ENCODE results near the gene SCRN1. TPM values are rescaled to one million over a fixed set of nuclear protein-coding genes. Genes with fewer than 3 reads are reported as not detected.

Gene SCRN1
- total RNA-seq, 2 donors from 2014 or later = 20.2 to 33.3 TPM

DNA sequence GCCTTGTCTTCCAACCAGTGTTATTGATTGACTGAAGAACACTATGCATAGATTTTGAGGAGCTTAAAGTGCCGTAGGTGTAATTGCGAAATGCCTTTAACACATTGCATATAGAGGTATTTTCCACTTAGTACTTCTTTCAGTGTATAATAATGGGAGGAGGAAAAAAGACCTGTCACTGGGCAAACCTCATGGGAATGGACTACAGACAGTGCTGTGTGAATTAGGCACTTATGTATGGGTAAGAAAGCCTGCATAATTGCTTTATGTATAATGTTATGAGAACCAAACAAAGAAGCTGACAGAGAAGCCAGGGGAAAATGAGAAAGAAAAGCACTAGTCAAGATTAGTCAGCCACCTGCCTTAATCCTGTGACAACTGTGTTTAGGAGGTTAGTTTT is 12.4 kb upstream of the SCRN1 start:
- Histone ChIP-seq H3K9me3 (peaks cover 0 to 2% of the 10 kb centered on the region in 2 donors), H3K27ac (no peak overlapping the region), H3K36me3 (no peaks in the 10 kb centered on the region), H3K4me1 (no peaks in the 10 kb centered on the region), H3K27me3 (no peaks in the 10 kb centered on the region), H3K4me3 (no peak overlapping the region)
- DNase-seq (ENCODE audit: low spot score) = no peak
- TF ChIP-seq, protein P1, sequence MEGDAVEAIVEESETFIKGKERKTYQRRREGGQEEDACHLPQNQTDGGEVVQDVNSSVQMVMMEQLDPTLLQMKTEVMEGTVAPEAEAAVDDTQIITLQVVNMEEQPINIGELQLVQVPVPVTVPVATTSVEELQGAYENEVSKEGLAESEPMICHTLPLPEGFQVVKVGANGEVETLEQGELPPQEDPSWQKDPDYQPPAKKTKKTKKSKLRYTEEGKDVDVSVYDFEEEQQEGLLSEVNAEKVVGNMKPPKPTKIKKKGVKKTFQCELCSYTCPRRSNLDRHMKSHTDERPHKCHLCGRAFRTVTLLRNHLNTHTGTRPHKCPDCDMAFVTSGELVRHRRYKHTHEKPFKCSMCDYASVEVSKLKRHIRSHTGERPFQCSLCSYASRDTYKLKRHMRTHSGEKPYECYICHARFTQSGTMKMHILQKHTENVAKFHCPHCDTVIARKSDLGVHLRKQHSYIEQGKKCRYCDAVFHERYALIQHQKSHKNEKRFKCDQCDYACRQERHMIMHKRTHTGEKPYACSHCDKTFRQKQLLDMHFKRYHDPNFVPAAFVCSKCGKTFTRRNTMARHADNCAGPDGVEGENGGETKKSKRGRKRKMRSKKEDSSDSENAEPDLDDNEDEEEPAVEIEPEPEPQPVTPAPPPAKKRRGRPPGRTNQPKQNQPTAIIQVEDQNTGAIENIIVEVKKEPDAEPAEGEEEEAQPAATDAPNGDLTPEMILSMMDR (IDR thresholded peaks at IDR 0.05) = no peak

DNA sequence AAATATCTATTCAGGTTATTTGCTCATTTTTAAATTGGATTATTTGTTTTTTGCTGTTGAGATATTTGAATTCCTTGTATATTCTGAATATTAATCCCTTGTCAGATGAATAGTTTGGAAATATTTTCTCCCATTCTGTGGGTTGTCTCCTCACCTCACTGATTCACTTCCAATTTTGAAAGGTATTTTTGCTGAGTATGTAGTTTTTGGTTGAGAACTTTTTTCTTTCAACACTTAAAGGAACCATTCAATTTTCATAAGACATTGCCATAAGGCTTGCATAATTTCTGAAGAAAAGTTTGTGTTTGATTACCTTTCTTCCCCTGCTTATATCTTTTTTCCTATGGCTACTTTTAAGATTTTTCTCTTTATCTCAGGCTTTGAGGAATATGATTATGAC is 8.9 kb upstream of the SCRN1 start:
- no peak overlapping the region for H3K4me3 ChIP-seq
- no peak for DNase-seq (ENCODE audit: low spot score)
- no peaks in the 10 kb centered on the region for H3K36me3 ChIP-seq
- peaks cover 0 to 24% of the 10 kb centered on the region in 2 donors for H3K9me3 ChIP-seq
- no peak overlapping the region for H3K27ac ChIP-seq
- no peaks in the 10 kb centered on the region for H3K4me1 ChIP-seq
- TF ChIP-seq, protein P1 (IDR thresholded peaks at IDR 0.05) = no peak
- no peaks in the 10 kb centered on the region for H3K27me3 ChIP-seq

DNA sequence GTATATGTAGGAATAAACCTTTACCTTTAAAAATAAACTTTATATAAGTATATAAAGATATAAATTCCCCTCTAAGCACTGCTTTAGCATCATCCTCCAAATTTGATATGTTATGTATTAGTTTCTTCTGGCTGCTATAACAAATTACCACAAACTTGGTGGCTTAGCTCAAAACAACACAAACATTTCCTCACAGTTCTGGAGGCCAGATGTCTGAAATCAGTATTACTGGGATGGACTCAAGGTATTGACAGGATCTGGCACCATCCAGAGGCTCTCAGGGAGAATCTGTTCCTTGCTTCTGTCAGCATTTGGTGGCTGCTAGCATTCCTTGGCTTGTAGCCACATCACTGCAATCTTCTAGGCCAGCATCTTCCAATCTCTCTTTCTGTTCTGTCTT is 6.7 kb upstream of the SCRN1 start:
- Histone ChIP-seq H3K4me1 (no peaks in the 10 kb centered on the region), H3K27ac (no peak overlapping the region), H3K4me3 (no peak overlapping the region), H3K36me3 (no peaks in the 10 kb centered on the region), H3K27me3 (no peaks in the 10 kb centered on the region), H3K9me3 (peaks cover 0 to 36% of the 10 kb centered on the region in 2 donors)
- no peak for DNase-seq (ENCODE audit: low spot score)
- TF ChIP-seq, protein P1 (IDR thresholded peaks at IDR 0.05) = no peak

DNA sequence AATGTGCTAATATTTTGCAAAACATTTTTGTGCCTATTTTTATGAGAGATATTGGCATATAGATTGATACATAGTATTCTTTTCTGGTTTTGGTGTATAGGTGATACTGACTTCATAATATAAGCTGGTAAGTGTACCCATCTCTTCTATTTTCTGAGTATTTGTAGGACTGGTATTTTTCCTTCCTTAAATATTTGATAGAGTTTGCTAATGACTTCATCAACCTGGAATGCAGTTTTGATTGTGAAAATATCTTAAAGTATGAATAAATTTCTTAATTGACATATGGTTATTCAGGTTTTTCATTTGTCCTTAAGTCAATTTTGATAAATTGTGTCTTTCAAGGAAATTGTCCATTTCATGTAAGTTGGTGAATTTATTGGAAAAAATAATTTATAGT is 6.1 kb upstream of the SCRN1 start:
- Histone ChIP-seq H3K36me3 (no peaks in the 10 kb centered on the region), H3K27me3 (no peaks in the 10 kb centered on the region)

DNA sequence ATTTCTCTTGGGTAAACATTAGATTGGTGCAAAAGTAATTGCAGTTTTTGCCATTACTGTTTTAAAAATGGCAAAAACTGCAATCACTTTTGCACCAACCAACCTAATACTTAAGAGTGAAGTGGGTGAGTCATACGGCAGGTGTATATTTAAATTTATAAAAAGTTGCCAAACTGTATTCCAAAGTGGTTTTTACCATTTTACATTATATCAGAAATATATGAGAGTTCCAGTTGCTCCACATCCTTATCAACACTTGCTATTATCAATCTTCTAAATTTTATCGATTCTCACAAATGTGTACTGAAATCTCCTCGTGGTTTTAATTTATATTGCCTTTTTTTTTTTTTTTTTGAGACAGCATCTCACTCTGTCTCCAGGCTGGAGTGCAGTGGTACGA is 3.5 kb upstream of the SCRN1 start:
- H3K4me3 ChIP-seq = no peak overlapping the region
- no peak for DNase-seq (ENCODE audit: low spot score)
- H3K36me3 ChIP-seq = no peaks in the 10 kb centered on the region
- no peak overlapping the region for H3K27ac ChIP-seq
- peaks cover 0 to 36% of the 10 kb centered on the region in 2 donors for H3K9me3 ChIP-seq
- peaks cover 0 to 6% of the 10 kb centered on the region in 2 donors for H3K4me1 ChIP-seq
- TF ChIP-seq, protein P1 (IDR thresholded peaks at IDR 0.05) = no peak
- no peaks in the 10 kb centered on the region for H3K27me3 ChIP-seq

More for the DNA sequence above, 6.1 kb upstream of the SCRN1 start:
- no peak for DNase-seq (ENCODE audit: low spot score)
- TF ChIP-seq, protein P1 (IDR thresholded peaks at IDR 0.05) = no peak
- Histone ChIP-seq H3K4me3 (no peak overlapping the region), H3K9me3 (peaks cover 0 to 36% of the 10 kb centered on the region in 2 donors), H3K27ac (no peak overlapping the region), H3K4me1 (no peaks in the 10 kb centered on the region)

DNA sequence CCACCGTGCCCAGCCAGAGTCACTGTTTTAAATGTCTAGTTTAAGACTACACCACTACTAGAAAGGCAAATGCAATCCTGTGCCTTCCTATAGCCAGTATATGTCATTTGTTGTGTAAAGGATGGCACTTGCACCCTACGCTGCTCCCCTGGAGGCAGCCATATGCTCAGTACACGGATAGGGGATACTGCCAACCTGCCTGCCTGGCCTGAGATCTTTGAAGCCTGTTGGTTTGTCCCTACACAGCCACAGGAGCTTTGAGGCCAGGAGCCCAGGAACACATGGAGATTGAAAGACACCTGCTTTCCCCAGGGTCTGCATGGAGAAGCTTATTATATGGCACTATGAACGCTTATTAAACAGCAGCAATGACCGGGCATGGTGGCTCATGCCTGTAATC is 2.3 kb upstream of the SCRN1 start:
- TF ChIP-seq, protein P1 (IDR thresholded peaks at IDR 0.05) = no peak
- Histone ChIP-seq H3K27me3 (no peaks in the 10 kb centered on the region), H3K36me3 (no peaks in the 10 kb centered on the region), H3K4me3 (no peak overlapping the region), H3K4me1 (peaks cover 0 to 7% of the 10 kb centered on the region in 2 donors), H3K9me3 (peaks cover 0 to 34% of the 10 kb centered on the region in 2 donors), H3K27ac (no peak overlapping the region)
- DNase-seq (ENCODE audit: low spot score) = no peak
